Mesenteric fat pad (tissue), 1 donor: ENCODE measurements around the gene HPGDS. TPM values are rescaled to one million over a fixed set of nuclear protein-coding genes. Genes with fewer than 3 reads are reported as not detected.
"Not testable (repeated sequence)": the region's sequence is repeated elsewhere in the genome, so short reads cannot be mapped to it uniquely, and the experiment has no call there.

Experiments used
- DNase-seq: peaks from one replicate; pipeline ENCODE4 v3.0.0-alpha.2; 2020; ENCODE audit warnings: low spot score
- total RNA-seq: library from RNA; stranded (reverse); fragmentation: NEBNext Ultra II Directional; extraction: Animal tissue kit (Norgen Biotek cat#: 25700); gene quantifications from one replicate; pipeline ENCODE4 v1.2.1, GENCODE V29; 2021
- donor health status: DM: yes; HTN: yes; CAD: no.

The HPGDS gene
- total RNA-seq, 1 donor from 2014 or later = 4.1 TPM

DNA sequence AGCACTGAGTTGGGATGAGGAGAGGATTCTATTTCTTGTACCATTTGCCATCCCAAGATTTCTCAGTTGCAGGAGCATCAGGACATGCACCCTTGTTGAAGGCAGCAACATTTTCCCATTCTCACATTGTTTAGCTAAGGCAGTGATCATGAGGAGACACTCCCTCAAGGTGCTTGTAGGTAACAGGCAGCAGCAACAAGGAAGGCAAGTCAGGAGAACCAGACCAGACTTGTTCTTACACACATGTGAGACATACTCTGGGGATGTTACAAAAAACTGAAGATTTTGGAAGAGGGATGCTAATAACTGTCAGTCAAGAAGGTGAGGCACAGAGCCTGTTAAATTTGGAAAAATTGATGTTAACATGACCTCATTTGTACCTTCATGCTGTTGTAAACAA is 15.5 kb upstream of the HPGDS start:
- DNase-seq = no peak

DNA sequence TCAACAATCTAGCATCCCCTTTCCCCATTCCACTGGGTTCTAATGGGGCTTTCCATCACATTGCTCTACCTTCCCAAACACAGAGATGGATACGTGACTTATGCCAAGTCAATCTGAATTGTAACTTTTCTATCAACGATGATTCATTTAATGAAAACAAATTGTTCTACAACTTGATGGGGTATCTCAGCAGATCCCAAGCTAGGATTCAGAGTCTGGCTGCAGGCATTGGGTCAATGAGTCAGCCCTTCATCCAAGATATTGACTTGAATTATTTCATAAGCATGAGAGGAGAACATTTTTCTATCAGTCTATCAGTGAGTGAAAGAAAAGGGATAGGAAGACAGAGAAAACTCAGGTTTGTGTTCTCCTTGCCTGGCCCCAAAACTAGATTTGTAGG is 15.0 kb upstream of the HPGDS start:
- DNase-seq = no peak

DNA sequence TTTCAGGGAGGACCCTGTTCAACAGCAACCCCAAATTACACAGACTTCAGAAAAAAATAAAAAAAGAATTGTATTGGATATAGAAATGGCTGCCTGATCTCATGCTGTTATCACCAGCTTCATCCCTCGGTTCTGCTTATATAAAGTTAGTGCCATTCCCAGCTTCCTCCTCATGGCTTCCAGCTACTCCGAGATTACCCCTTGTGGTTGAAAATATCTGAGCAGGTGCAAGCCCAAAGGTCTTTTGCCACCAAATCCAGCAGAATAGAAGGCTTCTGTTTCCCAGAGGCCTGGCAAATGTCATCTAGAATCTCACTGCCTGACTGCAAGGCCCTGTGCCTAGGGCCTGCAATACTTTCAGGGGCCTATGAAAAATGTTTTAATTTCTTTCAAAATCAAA is 13.8 kb upstream of the HPGDS start:
- DNase-seq = no peak

DNA sequence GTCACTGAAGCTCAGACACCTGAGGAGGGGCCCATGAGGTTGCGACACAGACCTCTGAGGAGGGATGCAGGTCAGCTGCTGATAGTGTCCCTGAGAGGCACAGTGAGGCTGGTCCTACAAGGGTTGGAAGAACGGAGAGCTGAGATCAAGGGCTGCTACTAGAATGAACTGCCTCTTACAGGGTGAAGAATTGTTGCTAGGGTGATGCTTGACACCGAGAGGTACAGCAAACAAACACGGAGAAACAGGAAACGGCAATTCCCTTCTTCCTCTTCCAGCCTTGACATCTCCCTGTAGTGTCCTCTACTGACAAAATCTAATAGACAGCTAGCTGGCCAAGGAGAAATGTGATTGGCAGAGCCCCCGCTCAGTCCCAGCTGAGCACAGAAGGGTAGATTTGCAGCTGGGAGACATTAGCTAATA is 11.8 kb upstream of the HPGDS start:
- DNase-seq = no peak

DNA sequence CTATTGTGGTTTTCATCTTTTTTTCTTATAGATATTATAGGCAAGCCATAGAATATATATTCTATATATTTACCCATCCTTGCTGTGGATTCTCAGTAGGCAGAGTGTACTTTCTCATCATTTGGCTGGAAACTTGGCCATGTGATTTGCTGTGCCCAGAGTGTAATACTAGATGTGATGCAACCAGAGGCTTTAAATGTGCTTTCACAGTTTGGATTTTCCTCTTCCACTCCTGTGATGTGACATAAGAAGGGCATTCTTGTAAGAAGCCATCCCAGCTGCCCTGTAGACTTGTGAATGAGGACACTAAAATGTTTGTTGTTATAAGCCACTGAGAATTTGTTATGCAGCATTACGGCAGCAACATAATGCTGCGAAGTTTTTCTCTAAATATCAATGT is 10.4 kb upstream of the HPGDS start:
- DNase-seq = no peak

DNA sequence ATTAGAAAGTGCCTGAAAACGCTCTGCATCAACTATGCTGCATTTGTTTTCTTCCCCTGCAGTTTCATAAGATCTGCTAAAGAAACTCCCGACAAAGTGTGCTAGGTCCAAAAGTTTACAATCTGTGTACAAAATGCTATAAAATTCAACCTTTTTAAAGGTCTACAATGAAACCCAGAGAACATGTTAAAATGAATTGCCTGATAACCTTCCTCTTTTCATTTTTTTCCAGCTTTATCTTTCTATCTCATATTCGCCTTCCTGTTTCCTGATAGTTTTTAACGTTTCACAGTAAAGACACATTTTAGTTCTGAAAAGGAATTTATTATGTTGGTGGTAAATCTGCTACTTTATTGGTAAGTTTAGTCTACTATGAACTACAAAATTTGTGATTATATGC is 9.5 kb upstream of the HPGDS start:
- DNase-seq = no peak

DNA sequence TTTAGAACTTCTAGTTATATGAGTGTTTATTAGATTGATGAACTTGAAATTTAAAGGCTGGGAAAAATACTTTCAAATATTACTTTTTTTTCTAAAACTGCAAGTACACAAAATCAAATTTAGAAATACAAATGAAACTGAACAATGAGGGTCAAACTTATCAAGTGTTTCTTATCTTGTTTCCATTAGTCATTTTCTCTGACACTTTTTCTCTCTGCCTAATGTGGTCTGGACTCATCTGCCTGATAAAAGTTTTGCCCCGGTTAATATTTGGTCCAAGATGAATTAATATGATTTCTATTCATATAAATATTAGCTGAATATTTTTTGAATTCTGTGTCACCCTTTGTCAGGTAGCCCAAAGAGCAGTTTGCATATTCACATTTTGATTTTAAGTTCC is 8.7 kb upstream of the HPGDS start:
- DNase-seq = no peak

DNA sequence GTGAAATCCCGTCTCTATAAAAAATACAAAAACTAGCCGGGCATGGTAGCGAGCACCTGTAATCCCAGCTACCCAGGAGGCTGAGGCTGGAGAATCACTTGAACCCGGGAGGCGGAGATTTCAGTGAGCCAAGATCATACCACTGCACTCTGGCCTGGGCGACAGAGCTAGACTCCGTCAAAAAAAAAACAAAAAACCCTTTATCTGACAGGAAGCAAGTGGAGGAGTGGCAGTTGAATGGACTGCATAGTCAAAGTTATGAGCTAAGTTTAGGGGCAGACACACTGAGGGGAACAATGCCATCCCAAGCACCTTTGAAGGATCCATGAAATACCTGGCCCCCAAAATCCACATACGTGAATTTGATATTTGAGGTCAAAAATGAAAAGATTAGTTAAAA is 7.5 kb upstream of the HPGDS start:
- DNase-seq = no peak

DNA sequence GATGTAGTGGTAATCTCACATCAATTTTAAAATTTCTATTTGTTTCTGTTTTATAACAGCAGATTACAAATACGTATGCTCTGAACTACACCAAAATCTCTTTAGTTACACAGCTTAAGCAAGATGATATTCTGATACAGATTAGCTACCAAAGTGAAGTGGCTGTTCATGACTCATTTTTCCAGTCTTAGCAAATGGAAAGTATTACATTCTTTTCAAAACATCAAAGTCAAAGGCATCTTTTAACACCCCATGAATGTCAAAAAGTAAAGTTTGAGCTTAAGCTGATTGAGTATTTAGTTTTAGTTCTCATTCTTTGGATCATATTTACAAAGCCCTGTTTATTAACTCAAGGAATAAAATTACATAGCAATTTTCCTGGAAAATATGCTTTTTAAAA is 6.6 kb upstream of the HPGDS start:
- no peak for DNase-seq

DNA sequence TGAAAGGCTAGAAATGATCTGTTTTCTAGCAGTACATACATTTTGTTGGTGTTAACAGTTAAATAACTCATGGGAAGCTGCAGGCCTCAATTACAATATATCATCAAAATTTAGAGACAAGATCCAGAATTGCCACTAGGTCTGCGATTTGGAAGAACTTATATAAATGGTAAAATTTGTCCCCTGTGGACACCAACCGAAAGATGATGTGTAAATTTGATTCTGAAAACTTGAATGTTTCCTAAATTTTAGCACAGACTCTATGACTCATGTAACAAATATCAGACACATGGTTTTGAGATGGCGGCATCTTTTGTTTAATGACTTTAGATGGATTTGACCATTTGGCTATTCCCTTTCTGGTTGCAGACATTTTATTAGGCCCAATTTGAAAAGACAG is 6.0 kb upstream of the HPGDS start:
- no peak for DNase-seq

DNA sequence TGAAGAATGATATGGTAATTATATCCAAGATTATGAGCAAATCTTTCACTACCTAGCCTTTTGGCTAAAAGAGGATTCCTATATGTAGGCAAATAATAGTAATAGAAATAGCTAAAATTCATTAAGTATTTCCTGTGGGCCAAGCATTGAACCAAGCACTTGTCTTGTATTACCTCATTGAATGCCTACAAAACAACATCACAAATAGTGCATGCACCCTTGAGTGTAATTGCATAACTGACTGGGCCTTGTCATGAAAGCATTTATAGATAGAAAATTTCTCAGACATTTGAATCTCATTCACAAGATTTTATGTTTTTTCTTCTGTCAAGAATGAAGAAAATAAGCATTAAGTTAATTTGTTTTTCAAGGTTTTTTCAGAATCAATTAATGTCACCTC is 3.9 kb upstream of the HPGDS start:
- no peak for DNase-seq

DNA sequence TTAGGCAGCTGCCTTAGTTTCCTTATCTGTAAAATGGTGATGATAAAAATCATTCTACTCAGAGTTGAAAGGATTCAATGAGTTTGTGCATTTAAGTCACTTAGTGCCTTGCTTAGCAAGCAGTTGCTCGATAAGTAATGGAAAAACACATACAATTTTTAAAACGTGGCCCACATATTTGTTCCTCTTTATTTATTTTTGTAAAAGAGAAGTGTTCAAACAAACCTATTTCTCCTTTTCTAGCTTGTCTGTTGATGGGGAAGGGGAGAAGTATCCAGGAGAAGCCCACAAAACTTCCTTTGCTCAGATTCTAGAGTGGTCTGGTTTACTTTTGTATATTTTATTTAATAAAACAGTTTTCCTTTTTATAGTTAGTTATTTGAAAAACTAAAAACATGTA is 3.3 kb upstream of the HPGDS start:
- DNase-seq = no peak

DNA sequence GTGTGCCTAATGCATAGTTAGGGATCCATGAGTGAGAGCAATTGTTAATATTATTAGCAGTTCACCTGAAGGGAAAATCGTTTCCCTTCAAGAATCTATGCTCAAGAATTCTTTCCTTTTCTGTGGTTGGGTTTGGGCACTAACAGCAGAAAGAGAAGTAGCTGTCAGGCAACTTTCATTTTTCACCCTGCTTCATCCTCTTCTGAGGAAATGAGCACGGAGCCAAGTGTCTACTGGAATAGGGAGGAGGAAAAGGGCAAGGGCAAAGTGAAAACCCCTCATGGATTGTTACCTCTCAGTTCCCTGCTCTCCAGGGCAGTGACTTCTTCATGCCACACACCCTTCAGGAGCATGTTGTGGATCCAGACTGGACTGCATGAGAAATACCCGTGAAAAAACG is 2.6 kb upstream of the HPGDS start:
- DNase-seq = no peak

DNA sequence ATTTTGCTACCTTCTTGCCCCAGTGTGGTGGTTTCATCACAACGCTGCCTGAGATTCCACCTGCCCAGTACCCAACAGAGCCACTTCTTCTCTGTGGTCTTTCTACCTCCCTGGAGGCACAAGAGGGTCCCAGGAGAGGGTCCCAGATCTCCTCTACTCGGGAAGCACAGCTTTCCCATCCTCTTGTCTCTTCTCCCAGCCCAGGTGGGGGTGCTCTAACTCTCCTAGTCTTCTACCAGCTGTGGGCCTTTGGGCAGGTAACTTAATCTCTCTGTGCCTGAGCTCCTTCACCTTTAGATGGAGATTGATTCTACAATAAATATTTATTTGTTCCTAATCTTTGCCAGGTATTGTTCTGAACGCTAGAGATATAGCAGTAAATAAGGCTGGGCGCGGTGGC is 1.8 kb upstream of the HPGDS start:
- no peak for DNase-seq

DNA sequence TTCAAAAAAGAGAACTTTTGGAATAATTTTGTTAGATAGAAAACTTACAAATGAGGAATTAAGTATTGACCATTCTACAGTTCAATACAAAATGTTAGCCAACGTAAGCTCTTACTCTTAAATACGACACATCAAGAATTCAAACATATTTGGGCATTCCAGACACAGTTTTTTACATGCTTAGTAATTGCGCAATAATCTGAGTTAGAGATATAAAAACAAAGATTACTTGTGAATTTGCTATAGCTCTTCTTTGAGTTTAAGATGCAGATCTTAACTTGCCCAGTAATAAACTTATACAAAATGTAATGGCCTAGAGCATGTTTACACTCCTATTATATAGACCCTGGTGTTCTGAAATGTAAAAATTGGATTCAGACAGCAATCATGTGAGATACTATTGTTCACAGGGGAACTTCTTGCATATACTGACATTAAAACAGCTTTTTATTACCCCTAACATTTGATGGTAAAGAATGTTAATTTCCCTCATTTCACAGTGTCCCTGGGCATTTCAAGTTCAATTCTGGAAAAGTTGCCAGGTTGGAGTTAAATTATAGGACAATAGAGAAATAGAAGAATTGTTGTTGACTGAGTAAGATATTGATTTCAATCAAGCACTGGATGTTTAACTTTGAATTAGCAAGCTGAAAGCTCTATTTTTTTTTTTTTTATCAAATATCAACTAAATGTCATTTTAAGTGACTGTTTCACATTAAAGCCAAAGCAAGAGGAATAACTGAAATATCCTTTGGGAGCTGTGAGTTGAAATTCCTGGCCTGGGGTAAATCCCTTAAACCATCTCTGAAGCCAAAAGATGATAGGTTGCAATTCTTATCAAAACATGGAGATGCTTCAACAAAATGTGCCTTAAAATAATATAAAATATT is 910 bp downstream of the HPGDS start:
- DNase-seq = no peak

DNA sequence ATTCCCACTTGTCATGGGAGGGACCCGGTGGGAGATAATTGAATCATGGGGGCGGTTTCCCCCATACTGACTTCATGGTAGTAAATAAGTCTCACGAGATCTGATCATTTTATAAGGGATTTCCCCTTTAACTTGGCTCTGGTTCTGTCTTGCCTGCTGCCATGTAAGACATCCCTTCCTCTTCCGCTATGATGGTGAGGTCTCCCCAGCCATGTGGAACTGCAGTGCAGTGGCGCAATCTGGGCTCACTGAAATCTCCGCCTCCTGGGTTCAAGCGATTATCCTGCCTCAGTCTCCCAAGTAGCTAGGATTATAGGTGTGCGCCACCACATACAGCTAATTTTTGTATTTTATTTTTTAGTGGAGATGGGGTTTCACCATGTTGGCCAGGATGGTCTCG is 2.9 kb downstream of the HPGDS start:
- DNase-seq = no peak

DNA sequence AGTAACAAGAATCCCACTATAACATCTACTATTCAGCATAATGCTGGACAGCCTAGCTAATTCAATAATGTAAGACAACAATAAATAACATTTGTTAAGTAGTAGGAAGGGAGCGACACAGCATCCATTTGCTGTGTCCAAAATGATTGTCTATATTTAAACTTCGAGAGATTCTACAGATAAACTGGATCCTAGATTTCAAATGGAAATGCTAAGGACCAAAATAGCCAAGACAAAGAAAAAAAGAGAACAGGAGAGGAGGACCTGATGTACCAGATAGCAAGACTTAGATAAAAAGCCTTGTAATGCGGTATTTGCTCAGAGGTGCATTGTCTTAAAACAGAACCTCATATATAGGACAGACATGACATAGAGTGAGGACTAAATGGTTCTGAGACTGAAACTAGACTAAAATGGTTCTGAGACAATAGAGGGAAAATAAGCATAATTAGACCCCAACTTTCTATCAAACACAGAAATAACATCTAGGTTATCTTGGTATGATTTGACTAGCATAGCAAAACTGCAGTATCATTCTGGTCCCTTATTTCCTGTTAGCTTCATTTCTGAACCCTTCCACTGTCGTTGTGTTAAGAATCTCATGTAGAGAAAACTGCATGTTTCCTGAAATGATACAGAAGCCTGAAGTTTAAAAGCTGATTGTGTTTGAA is 3.8 kb downstream of the HPGDS start:
- no peak for DNase-seq

DNA sequence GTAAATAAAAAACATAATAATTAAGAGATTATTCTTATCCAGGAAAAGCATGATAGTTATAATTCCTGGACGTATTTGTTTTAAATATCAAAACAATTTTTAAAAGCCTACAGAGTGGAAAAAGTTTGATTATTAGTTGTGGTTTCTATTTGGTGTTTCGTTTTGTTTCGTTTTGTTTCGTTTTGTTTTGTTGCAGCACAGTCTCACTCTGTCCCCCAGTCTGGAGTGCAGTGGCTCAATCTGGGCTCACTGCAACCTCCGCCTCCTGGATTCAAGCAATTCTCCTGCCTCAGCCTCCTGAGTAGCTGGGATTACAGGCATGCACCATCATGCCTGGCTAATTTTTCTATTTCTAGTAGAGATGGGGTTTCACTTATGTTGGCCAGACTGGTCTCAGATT is 5.8 kb downstream of the HPGDS start:
- not testable (repeated sequence) for DNase-seq

DNA sequence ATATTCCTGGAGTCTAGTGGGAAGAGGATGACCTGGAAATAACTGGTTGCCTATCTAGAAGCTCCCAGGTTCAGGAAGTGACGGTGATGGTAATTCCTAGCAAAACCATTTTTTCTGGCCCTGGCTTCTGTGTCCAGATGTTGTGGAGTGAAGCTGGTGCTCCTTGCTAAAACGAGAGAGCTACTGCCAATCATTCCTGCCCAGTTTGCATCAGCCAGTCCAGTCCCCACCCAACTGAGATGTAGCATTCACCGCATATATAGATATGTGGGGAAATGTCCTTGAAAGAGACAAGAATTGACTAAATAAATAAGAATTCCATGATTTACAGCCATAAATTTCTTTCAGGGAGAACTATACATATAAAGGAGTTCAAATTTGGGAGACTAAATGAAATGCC is 6.3 kb downstream of the HPGDS start:
- no peak for DNase-seq

DNA sequence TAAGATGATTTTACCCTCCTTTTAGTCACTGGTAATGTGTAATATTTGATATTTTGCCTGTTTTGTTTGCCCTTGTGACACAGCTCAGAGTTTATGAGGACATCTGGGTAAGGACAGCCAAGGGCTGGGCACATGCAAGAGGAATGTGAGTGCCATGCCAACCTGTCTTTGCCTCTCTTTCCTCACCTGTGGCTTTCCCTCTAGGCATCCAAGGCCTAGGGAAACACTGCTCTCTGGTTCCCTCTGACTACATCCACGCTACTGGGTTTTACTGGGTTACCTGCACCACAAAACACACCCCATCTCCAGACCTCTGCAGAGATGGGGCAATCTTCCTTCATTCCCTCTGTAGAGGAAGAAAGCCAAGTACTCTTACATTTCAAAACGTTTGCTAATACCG is 7.7 kb downstream of the HPGDS start:
- DNase-seq = no peak

DNA sequence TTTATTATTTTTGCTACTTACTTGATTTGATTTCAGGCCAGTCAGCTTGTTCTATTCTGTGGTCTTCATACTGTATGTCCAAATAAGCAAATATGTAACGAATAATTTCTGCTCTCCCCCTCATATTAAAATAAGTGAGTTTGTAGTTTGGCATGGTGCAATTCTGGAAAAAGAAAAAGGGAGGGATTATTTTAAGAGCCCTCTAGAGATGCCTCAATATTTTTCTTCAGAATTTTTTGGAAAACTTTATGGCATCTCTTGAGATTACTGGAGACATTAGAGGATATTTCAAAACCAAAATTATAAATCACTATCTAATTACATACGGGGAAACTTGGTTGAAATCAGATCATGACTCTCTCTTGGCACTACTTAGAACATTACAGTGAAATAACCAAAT is 8.2 kb downstream of the HPGDS start:
- no peak for DNase-seq

DNA sequence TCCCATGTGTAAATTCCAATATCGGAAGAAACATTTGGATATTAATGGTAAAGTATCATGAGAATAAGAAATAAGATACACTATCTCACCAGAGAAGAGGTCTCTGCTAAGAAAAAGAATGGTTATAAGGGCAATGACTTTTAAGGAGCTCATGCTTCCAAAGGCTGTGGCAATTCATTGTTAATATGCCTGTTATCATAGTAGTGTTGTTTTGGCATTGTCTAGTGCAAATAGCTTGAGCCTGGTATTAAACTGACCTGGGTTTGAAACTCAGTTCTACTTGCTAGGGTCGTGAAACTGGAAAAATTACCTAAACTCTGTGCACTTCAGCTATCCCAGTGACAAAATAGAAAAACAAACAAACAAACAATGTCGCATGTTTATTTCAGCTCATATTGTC is 8.8 kb downstream of the HPGDS start:
- no peak for DNase-seq

DNA sequence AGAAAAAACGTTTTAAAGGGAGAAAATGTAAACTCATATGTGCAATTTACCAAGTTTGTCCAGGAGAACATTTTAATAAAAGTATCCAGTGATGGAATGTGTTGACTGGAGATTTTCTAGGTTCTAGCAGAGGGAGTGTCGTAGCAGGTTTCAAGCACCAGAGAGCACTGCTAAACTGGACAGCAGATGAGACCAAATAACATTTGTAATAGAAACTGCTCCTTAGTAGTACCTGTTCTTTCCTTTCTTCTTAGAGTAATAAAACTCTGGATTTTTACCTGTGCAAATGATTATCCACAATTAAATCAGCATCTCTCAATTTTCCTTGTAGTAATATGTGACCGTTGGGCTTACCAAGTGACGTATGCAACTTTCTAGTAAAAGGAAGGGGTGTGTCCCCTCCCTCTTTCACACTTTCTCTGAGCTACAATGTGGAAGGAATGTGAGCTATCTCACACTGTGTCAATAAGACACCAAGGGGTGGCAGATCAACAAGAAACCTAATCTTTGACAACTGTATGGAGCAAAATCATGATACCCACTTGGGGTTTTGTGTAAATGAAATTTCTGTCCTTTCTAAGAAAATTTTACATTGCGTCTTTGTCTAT is 9.5 kb downstream of the HPGDS start:
- no peak for DNase-seq
